GM21515 (cell line): ENCODE results near the gene IL24.
"Not testable (repeated sequence)": the region's sequence is repeated elsewhere in the genome, so short reads cannot be mapped to it uniquely, and the experiment has no call there.

Experiments used
- ATAC-seq: cut with Tn5 transposase; IDR thresholded peaks from one replicate; pipeline ENCODE4 v1.9.1; 2021; ENCODE audit not compliant: unreplicated experiment

IL24 gene

GRCh38 chr1:206923961-206924557 is 26.8 kb downstream of the IL24 start:
- not testable (repeated sequence) for ATAC-seq

- no peak for ATAC-seq
Observed at GRCh38 chr1:206924592-206925105, 27.4 kb downstream of the IL24 start.

GRCh38 chr1:206925106-206925736 is 28.0 kb downstream of the IL24 start:
- ATAC-seq, result peak; percentile 54

GRCh38 chr1:206926286-206926685 is 29.0 kb downstream of the IL24 start:
- no peak for ATAC-seq

- no peak for ATAC-seq
Observed at GRCh38 chr1:206929524-206929923, 32.3 kb downstream of the IL24 start.

- peak; percentile 61 for ATAC-seq
Observed at GRCh38 chr1:206930210-206930798, 33.1 kb downstream of the IL24 start.

- no peak for ATAC-seq
Observed at GRCh38 chr1:206931709-206932108, 34.5 kb downstream of the IL24 start.

- ATAC-seq, result no peak
Observed at GRCh38 chr1:206932177-206932576, 34.9 kb downstream of the IL24 start.

- ATAC-seq, result no peak
Observed at GRCh38 chr1:206933333-206933945, 36.2 kb downstream of the IL24 start.

- no peak for ATAC-seq
Observed at GRCh38 chr1:206935491-206936067, 38.3 kb downstream of the IL24 start.

GRCh38 chr1:206937425-206937824 is 40.2 kb downstream of the IL24 start:
- ATAC-seq, result no peak

- ATAC-seq, result no peak
Observed at GRCh38 chr1:206939131-206939530, 41.9 kb downstream of the IL24 start.

GRCh38 chr1:206939841-206940587 is 42.8 kb downstream of the IL24 start:
- no peak for ATAC-seq

- no peak for ATAC-seq
Observed at GRCh38 chr1:206940588-206940936, 43.3 kb downstream of the IL24 start.

- no peak for ATAC-seq
Observed at GRCh38 chr1:206941766-206942418, 44.6 kb downstream of the IL24 start.

- no peak for ATAC-seq
Observed at GRCh38 chr1:206944703-206945102, 47.5 kb downstream of the IL24 start.

GRCh38 chr1:206945779-206946178 is 48.5 kb downstream of the IL24 start:
- ATAC-seq, result no peak

- ATAC-seq, result no peak
Observed at GRCh38 chr1:206946261-206946660, 49.0 kb downstream of the IL24 start, which contains the start of gene PIGR. Gene PIGR, minus strand, starts transcription at chr1:206946466. Its CDS starts 5,935 bp downstream, at chr1:206940531.

GRCh38 chr1:206947255-206947654 is 50.0 kb downstream of the IL24 start:
- ATAC-seq, result no peak

GRCh38 chr1:206949208-206949607 is 52.0 kb downstream of the IL24 start:
- ATAC-seq, result no peak
